ENCODE data around the gene RASSF3. TPM values are rescaled to one million over a fixed set of nuclear protein-coding genes. Genes with fewer than 3 reads are reported as not detected.
A peak's percentile ranks its signal among the peaks of the same experiment; 100 is the strongest.

RASSF3 gene
- total RNA-seq, 1 donor from 2014 or later: 13.4 TPM

- ATAC-seq: no peak
Observed at GRCh38 chr12:64731683-64732082, 121.4 kb downstream of the RASSF3 start.

GRCh38 chr12:64733857-64734256 is 123.6 kb downstream of the RASSF3 start:
- peak; percentile 92 for ATAC-seq

GRCh38 chr12:64735442-64735841 is 125.1 kb downstream of the RASSF3 start:
- ATAC-seq: no peak

- peak; percentile 48 for ATAC-seq
Observed at GRCh38 chr12:64736771-64737170, 126.5 kb downstream of the RASSF3 start.

- peak; percentile 79 for ATAC-seq
Observed at GRCh38 chr12:64737539-64737938, 127.2 kb downstream of the RASSF3 start.

- ATAC-seq: no peak
Observed at GRCh38 chr12:64739778-64740177, 129.5 kb downstream of the RASSF3 start.

- ATAC-seq: no peak
Observed at GRCh38 chr12:64740646-64741045, 130.4 kb downstream of the RASSF3 start.

- no peak for ATAC-seq
Observed at GRCh38 chr12:64742416-64742815, 132.1 kb downstream of the RASSF3 start.

- no peak for ATAC-seq
Observed at GRCh38 chr12:64743206-64743605, 132.9 kb downstream of the RASSF3 start.

- peak; percentile 63 for ATAC-seq
Observed at GRCh38 chr12:64744422-64745258, 134.3 kb downstream of the RASSF3 start.

GRCh38 chr12:64745259-64745807 is 135.0 kb downstream of the RASSF3 start:
- ATAC-seq: no peak

GRCh38 chr12:64745980-64746379 is 135.7 kb downstream of the RASSF3 start:
- ATAC-seq: no peak

- no peak for ATAC-seq
Observed at GRCh38 chr12:64746663-64747062, 136.4 kb downstream of the RASSF3 start.

Other genes with a start within 250 kb of the RASSF3 start
- gene C12orf56, start 219.7 kb upstream of the RASSF3 start, total RNA-seq: 3.3 TPM
- 63.3 TPM for gene XPOT, start 206.1 kb upstream of the RASSF3 start, total RNA-seq
- 12.1 TPM for gene TBK1, start 158.4 kb upstream of the RASSF3 start, total RNA-seq
- 28.9 TPM for gene GNS, start 148.9 kb downstream of the RASSF3 start, total RNA-seq
- 0.72 TPM for gene TBC1D30, start 214.2 kb downstream of the RASSF3 start, total RNA-seq

Measured in esophagus mucosa (tissue), 1 donor.